H1 (cell line): ENCODE measurements around the gene NEGR1. TPM values are rescaled to one million over a fixed set of nuclear protein-coding genes. Genes with fewer than 3 reads are reported as not detected.

Experiments used
- CTCF ChIA-PET: fragments of 300-600 bp; sonication (Branson Sonifier 250); formaldehyde crosslinking; loops from one replicate; lab custom pipeline; 2021; ENCODE audit not compliant: partially characterized antibody; lab: Charles Lee
- POLR2A ChIA-PET: fragments of 300-600 bp; sonication (Branson Sonifier 250); formaldehyde crosslinking; loops from one replicate; lab custom pipeline; 2021; ENCODE audit warnings: inconsistent platforms; ENCODE audit not compliant: partially characterized antibody; lab: Charles Lee
- DNase-seq, 2 experiments: peaks; one replicate each; pipeline versions ENCODE4 v3.0.0 to v3.0.0-alpha.2; 2010 to 2022; ENCODE audit warnings: low spot score in 2 of 2, low read depth in 1 of 2, mixed read lengths in 1 of 2
- FAIRE-seq: peaks from 2 replicates; lab custom pipeline; 2011; peaks lifted over from hg19 to GRCh38; lab: Jason Lieb, UNC
- H2AFZ ChIP-seq: 2 replicates; pipeline ENCODE4 v1.8.1; 2012; ENCODE audit warnings: low read length, inconsistent platforms
- H2AK5ac ChIP-seq: 2 replicates; pipeline ENCODE4 v1.6.1; 2013; ENCODE audit warnings: low read depth, low read length
- H2BK120ac ChIP-seq: replicated peaks from 2 replicates; pipeline ENCODE3; 2013; ENCODE audit warnings: low read depth, low read length, inconsistent platforms
- H2BK12ac ChIP-seq: 2 replicates; pipeline ENCODE4 v1.6.1; 2013; ENCODE audit warnings: low read depth, low read length
- H2BK15ac ChIP-seq: 2 replicates; pipeline ENCODE4 v1.6.1; 2013; ENCODE audit warnings: low read length
- H2BK20ac ChIP-seq: 2 replicates; pipeline ENCODE4 v1.6.1; 2013; ENCODE audit warnings: low read length
- H2BK5ac ChIP-seq: 2 replicates; pipeline ENCODE4 v1.6.1; 2013; ENCODE audit warnings: low read depth, low read length
- H3K14ac ChIP-seq: 2 replicates; pipeline ENCODE4 v1.6.1; 2013; ENCODE audit warnings: inconsistent platforms; ENCODE audit not compliant: insufficient read length
- H3K18ac ChIP-seq: 2 replicates; pipeline ENCODE4 v1.6.1; 2013; ENCODE audit warnings: low read length; ENCODE audit errors: extremely low read depth
- H3K23ac ChIP-seq: 2 replicates; pipeline ENCODE4 v1.6.1; 2013; ENCODE audit warnings: inconsistent platforms; ENCODE audit not compliant: insufficient read length
- H3K23me2 ChIP-seq: 2 replicates; pipeline ENCODE4 v1.6.1; 2013; ENCODE audit warnings: low read depth, low read length
- H3K27ac ChIP-seq: 2 replicates; pipeline ENCODE4 v1.6.1; 2011; ENCODE audit warnings: low read depth, low read length, inconsistent platforms
- H3K27me3 ChIP-seq, 4 experiments: replicated peaks in 1 of 4; 1 replicate in 1 of 4; 2 replicates in 3 of 4; pipeline versions ENCODE4 v1.6.1 to v1.8.1; 2011 to 2013; ENCODE audit warnings: low read length in 3 of 4, mild to moderate bottlenecking in 3 of 4, inconsistent platforms in 2 of 4, mixed read lengths in 2 of 4, moderate library complexity in 1 of 4; ENCODE audit not compliant: control insufficient read depth in 3 of 4, insufficient read depth in 3 of 4; ENCODE audit errors: extremely low read depth in 1 of 4
- H3K36me3 ChIP-seq, 4 experiments: 2 replicates each; pipeline versions ENCODE4 v1.6.1 to v1.8.1; 2011 to 2013; ENCODE audit warnings: mild to moderate bottlenecking in 4 of 4, low read length in 3 of 4, moderate library complexity in 2 of 4, control low read depth in 1 of 4, inconsistent platforms in 1 of 4; ENCODE audit not compliant: insufficient read depth in 4 of 4, control insufficient read depth in 2 of 4
- H3K4ac ChIP-seq: replicated peaks from 2 replicates; pipeline ENCODE3; 2013; ENCODE audit warnings: low read length, low read depth, mixed read lengths, inconsistent platforms; ENCODE audit not compliant: insufficient read length
- H3K4me1 ChIP-seq, 4 experiments: replicated peaks in 1 of 4; 1 replicate in 1 of 4; 2 replicates in 3 of 4; pipeline versions ENCODE4 v1.6.1 to v1.8.1; 2011 to 2013; ENCODE audit warnings: low read length in 3 of 4, inconsistent platforms in 2 of 4, mixed read lengths in 1 of 4; ENCODE audit not compliant: insufficient read depth in 4 of 4, control insufficient read depth in 3 of 4
- H3K4me2 ChIP-seq, 2 experiments: 2 replicates each; pipeline versions ENCODE4 v1.6.1 to v1.8.1; 2011 to 2013; ENCODE audit warnings: low read depth in 2 of 2, low read length in 2 of 2, control low read depth in 1 of 2, inconsistent platforms in 1 of 2, mild to moderate bottlenecking in 1 of 2; ENCODE audit not compliant: insufficient read depth in 1 of 2
- H3K4me3 ChIP-seq, 4 experiments: fragments of 200-600, 300-600 bp in 1 of 4; sonication (generic), shearing (Covaris generic), sonication (Bioruptor Twin) in 1 of 4; 2 replicates each; pipeline versions ENCODE4 v1.5.1 to v1.8.1; 2011 to 2016; ENCODE audit warnings: low read length in 4 of 4, low read depth in 3 of 4, control low read depth in 2 of 4, inconsistent platforms in 2 of 4, mild to moderate bottlenecking in 2 of 4, mixed read lengths in 1 of 4, moderate library complexity in 1 of 4; ENCODE audit not compliant: insufficient read depth in 2 of 4; ENCODE audit errors: extremely low read depth in 1 of 4
- H3K56ac ChIP-seq: replicated peaks from 2 replicates; pipeline ENCODE3; 2013; ENCODE audit warnings: low read depth, mild to moderate bottlenecking, mixed read lengths, low read length, inconsistent platforms; ENCODE audit not compliant: insufficient read length
- H3K79me1 ChIP-seq: 2 replicates; pipeline ENCODE4 v1.6.1; 2013; ENCODE audit warnings: low read depth, low read length, control low read depth
- H3K79me2 ChIP-seq, 2 experiments: 2 replicates each; pipeline versions ENCODE4 v1.6.1 to v1.8.1; 2012 to 2013; ENCODE audit warnings: low read length in 2 of 2, mild to moderate bottlenecking in 2 of 2, inconsistent platforms in 1 of 2; ENCODE audit not compliant: insufficient read depth in 2 of 2, control insufficient read depth in 1 of 2
- H3K9ac ChIP-seq, 4 experiments: replicated peaks in 1 of 4; 1 replicate in 1 of 4; 2 replicates in 3 of 4; pipeline versions ENCODE4 v1.6.1 to v1.8.1; 2011 to 2013; ENCODE audit warnings: low read depth in 3 of 4, low read length in 3 of 4, control low read depth in 2 of 4, mild to moderate bottlenecking in 2 of 4, moderate library complexity in 2 of 4, inconsistent platforms in 1 of 4; ENCODE audit errors: extremely low read depth in 1 of 4
- H3K9me3 ChIP-seq, 2 experiments: 2 replicates each; pipeline versions ENCODE4 v1.6.1 to v1.8.1; 2012 to 2013; ENCODE audit warnings: mild to moderate bottlenecking in 2 of 2, moderate library complexity in 2 of 2, control low read depth in 1 of 2, inconsistent platforms in 1 of 2, low read depth in 1 of 2, low read length in 1 of 2, mixed read lengths in 1 of 2; ENCODE audit not compliant: insufficient read depth in 2 of 2
- H4K20me1 ChIP-seq, 2 experiments: replicated peaks in 1 of 2; 2 replicates each; pipeline versions ENCODE3 to v1.8.1; 2011 to 2013; ENCODE audit warnings: inconsistent platforms in 2 of 2, low read length in 2 of 2, mild to moderate bottlenecking in 1 of 2; ENCODE audit not compliant: insufficient read depth in 2 of 2, control insufficient read depth in 1 of 2
- H4K5ac ChIP-seq: 2 replicates; pipeline ENCODE4 v1.6.1; 2013; ENCODE audit warnings: low read length, low read depth, mixed read lengths, inconsistent platforms; ENCODE audit not compliant: insufficient read length
- H4K8ac ChIP-seq: 2 replicates; pipeline ENCODE4 v1.8.0; 2013; ENCODE audit warnings: mild to moderate bottlenecking, moderate library complexity, low read length, inconsistent platforms; ENCODE audit not compliant: insufficient read depth; ENCODE audit errors: extremely low read depth
- H4K91ac ChIP-seq: replicated peaks from 2 replicates; pipeline ENCODE3; 2013; ENCODE audit warnings: low read length, mixed read lengths, inconsistent platforms; ENCODE audit not compliant: insufficient read length
- ATF3 ChIP-seq: IDR thresholded peaks from 2 replicates; pipeline ENCODE4 v1.6.1; 2011; ENCODE audit warnings: low read depth, mild to moderate bottlenecking, low read length; ENCODE audit not compliant: insufficient read depth
- BCL11A ChIP-seq, 2 experiments: IDR thresholded peaks; one replicate each; pipeline ENCODE4 v1.6.1; 2011; ENCODE audit warnings: low read depth in 2 of 2, low read length in 2 of 2, mild to moderate bottlenecking in 2 of 2
- CBX5 ChIP-seq: fragments of 300-800, 300-1000 bp; sonication (generic); IDR thresholded peaks from 2 replicates; pipeline ENCODE4 v1.7.1; 2016; ENCODE audit warnings: antibody characterized with exemption, low read length, low read depth
- CHD2 ChIP-seq: IDR thresholded peaks from 2 replicates; pipeline ENCODE4 v1.6.1; 2012; ENCODE audit warnings: low read length, improper control_type of control experiment
- CREB1 ChIP-seq: IDR thresholded peaks from 2 replicates; pipeline ENCODE4 v1.6.1; 2012; ENCODE audit warnings: inconsistent platforms
- CTBP2 ChIP-seq: IDR thresholded peaks from 2 replicates; pipeline ENCODE4 v1.7.0; 2011; ENCODE audit warnings: borderline replicate concordance, mild to moderate bottlenecking, moderate library complexity, mixed read lengths, low read length; ENCODE audit not compliant: insufficient read depth, insufficient read length
- EP300 ChIP-seq, 2 experiments: IDR thresholded peaks; 1 replicate in 1 of 2; 2 replicates in 1 of 2; pipeline ENCODE4 v1.6.1; 2011 to 2012; ENCODE audit warnings: low read depth in 2 of 2, low read length in 2 of 2, mild to moderate bottlenecking in 2 of 2, borderline replicate concordance in 1 of 2, inconsistent platforms in 1 of 2, moderate library complexity in 1 of 2
- EZH2 ChIP-seq: fragments of 200-600 bp; sonication (generic); IDR thresholded peaks from 2 replicates; pipeline ENCODE4 v1.7.1; 2012; ENCODE audit warnings: low read depth, mild to moderate bottlenecking, moderate library complexity, low read length, inconsistent platforms; ENCODE audit not compliant: severe bottlenecking
- JUND ChIP-seq: IDR thresholded peaks from 2 replicates; pipeline ENCODE4 v1.6.1; 2011; ENCODE audit warnings: mild to moderate bottlenecking, improper control_type of control experiment, low read length
- KDM5A ChIP-seq: fragments of 200-600 bp; IDR thresholded peaks from 2 replicates; pipeline ENCODE4 v1.7.1; 2012; ENCODE audit warnings: mild to moderate bottlenecking, low read length, inconsistent platforms, mixed read lengths
- NRF1 ChIP-seq: IDR thresholded peaks from 2 replicates; pipeline ENCODE4 v1.6.1; 2011; ENCODE audit warnings: mild to moderate bottlenecking, low read depth, low read length, improper control_type of control experiment
- SIRT6 ChIP-seq: IDR thresholded peaks from one replicate; pipeline ENCODE4 v1.7.1; 2012; ENCODE audit warnings: low read length, inconsistent platforms
- SP2 ChIP-seq: IDR thresholded peaks from 2 replicates; pipeline ENCODE4 v1.6.1; 2012; ENCODE audit warnings: mild to moderate bottlenecking, low read length, inconsistent platforms
- WGBS, 2 experiments: shearing (Covaris generic) in 1 of 2; methylation state at CpG; one replicate each; pipeline versions ENCODE4 v1.1.6 to v1.1.7; 2013 to 2015; ENCODE audit warnings: low lambda C conversion rate in 2 of 2, mixed read lengths in 2 of 2, inconsistent platforms in 1 of 2, low coverage in 1 of 2, missing lambda C conversion rate in 1 of 2; ENCODE audit not compliant: insufficient replicate concordance in 2 of 2, insufficient coverage in 1 of 2, insufficient read length in 1 of 2; ENCODE audit errors: extremely low coverage in 1 of 2, missing lambda C conversion rate in 1 of 2; 5-methylcytosine and 5-hydroxymethylcytosine counted together
- polyA plus RNA-seq, 7 experiments: library from polyadenylated mRNA; depleted of rRNA in 3 of 7; stranded (reverse) in 5 of 7; unstranded in 2 of 7; fragments of >200 nt in 5 of 7; fragments of 200-250 nt in 2 of 7; gene quantifications; 1 replicate in 5 of 7; 2 replicates in 1 of 7; 4 replicates in 1 of 7; pipeline versions ENCODE4 v1.2.1 to v1.2.3, GENCODE V29; 2011 to 2013; ENCODE audit warnings: missing spikeins in 2 of 7, mixed read lengths in 2 of 7
- total RNA-seq: library from RNA; stranded (reverse); fragmentation: NEBNext Ultra II Directional; extraction: Animal tissue kit (Norgen Biotek cat#: 25700); gene quantifications from 2 replicates; pipeline ENCODE4 v1.2.1, GENCODE V29; 2021

The NEGR1 gene
- total and polyA plus RNA-seq, 2 of the 8 experiments (the other 6 are each of a cell fraction or from before 2014, with no cell fraction given): 0.71 to 1.3 TPM

- FAIRE-seq (no peak), DNase-seq (no peak)
- Histone ChIP-seq H4K20me1 (no peaks in the 10 kb centered on the region), H3K9me3 (no peaks in the 10 kb centered on the region), H2AFZ (no peak overlapping the region), H2BK15ac (no peak overlapping the region), H3K4ac (no peak overlapping the region), H2BK20ac (no peak overlapping the region), H3K27ac (no peak overlapping the region), H3K27me3 (no peaks in the 10 kb centered on the region), H4K5ac (no peak overlapping the region), H3K4me1 (no peaks in the 10 kb centered on the region), H4K91ac (no peak overlapping the region), H2BK12ac (no peak overlapping the region), H3K23me2 (no peaks in the 10 kb centered on the region), H3K18ac (no peak overlapping the region), H3K79me1 (no peaks in the 10 kb centered on the region), H3K4me3 (no peak overlapping the region), H3K4me2 (no peak overlapping the region), H2BK5ac (no peak overlapping the region), H3K36me3 (no peaks in the 10 kb centered on the region), H4K8ac (no peak overlapping the region), H3K9ac (no peak overlapping the region), H2AK5ac (no peak overlapping the region), H3K56ac (no peak overlapping the region), H2BK120ac (no peak overlapping the region), H3K79me2 (no peaks in the 10 kb centered on the region), H3K23ac (no peak overlapping the region), H3K14ac (no peak overlapping the region)
- WGBS, 2 experiments: 93% methylated on average over 3 of the region's 3 CpGs; no CpG with 5 or more reads in 1 of the 2 experiments
- POLR2A ChIA-PET: no interaction called here
- CTCF ChIA-PET: interaction anchor here (0.8 kb wide), 1 partner anchor 176 kb away, joined by 3 read pairs; no protein-coding TSS in a partner anchor
- no peak for TF ChIP-seq NRF1
- no peak for TF ChIP-seq SIRT6
- TF ChIP-seq CHD2: no peak
- TF ChIP-seq CBX5: no peak
- TF ChIP-seq EZH2: no peak
- TF ChIP-seq SP2: no peak
- no peak for TF ChIP-seq CTBP2
- no peak for TF ChIP-seq BCL11A (IDR thresholded peaks at IDR 0.05; ENCODE audit: low read depth in 2 of 2, low read length in 2 of 2)
- TF ChIP-seq EP300 (IDR thresholded peaks at IDR 0.05; ENCODE audit: borderline replicate concordance in 1 of 2, low read depth in 2 of 2, low read length in 2 of 2): no peak
- TF ChIP-seq KDM5A: no peak
- TF ChIP-seq JUND: no peak
- TF ChIP-seq CREB1: no peak
- no peak for TF ChIP-seq ATF3
Observed at GRCh38 chr1:71577451-71578131, 704.7 kb downstream of the NEGR1 start.
